Hematopoietic multipotent progenitor cell treated with erythropoietin and hydrocortisone succinate and interleukin-3 and kit ligand, for 8 days (in vitro differentiated cells): Measurements from ENCODE around the gene UBE2QL1.

Experiments
- DNase-seq: peaks from one replicate; pipeline ENCODE4 v3.0.0-alpha.2; 2015

The UBE2QL1 gene

DNA sequence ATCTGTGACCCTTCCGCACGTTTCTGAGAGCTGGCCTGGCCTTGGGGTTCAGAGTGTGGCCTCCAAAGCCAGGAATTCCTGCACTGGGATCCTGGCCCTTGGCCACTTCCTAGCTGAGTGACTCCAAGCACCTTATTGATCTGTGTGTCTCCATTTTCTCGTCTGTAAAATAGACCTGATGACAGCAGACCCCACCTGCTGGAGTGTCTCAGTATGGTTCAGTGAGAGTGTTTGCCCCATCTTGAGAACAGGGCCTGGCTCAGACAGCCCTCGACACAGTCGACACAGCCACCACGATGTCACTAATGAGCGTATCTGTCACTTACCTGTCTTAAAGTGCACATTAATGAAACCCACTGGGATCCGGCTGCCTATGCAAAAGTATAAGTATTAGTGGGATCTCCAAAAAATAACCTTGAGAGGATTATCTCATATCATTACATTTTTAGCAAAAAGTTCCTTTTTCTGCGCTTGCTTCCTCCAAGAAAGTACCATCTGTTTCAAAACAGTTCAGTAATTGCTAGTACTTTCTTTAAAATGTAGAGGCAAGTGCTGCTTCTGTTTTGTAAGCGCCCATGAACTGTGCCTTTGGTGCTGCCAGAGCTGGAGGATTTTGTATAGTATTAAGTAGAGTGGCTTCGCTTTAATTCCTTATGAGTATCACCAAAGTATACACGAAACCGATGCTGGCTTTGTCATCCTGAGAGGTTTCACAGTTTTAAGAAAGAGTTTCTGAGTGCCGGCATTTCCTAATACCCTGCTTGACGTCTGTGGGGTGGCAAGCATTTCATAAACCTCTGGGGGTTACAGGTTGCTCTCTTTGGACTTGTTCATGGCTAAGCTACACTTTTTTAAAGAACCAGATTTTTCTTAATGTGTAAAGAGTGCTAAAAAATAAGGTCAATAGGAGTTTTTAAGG is 31.7 kb downstream of the UBE2QL1 start:
- no peak for DNase-seq

GRCh38 chr5:6482735-6483134 is 34.1 kb downstream of the UBE2QL1 start:
- no peak for DNase-seq

- DNase-seq, result no peak
Observed at GRCh38 chr5:6483880-6484382, 35.3 kb downstream of the UBE2QL1 start.

- DNase-seq, result no peak
Observed at GRCh38 chr5:6484446-6484845, 35.8 kb downstream of the UBE2QL1 start.

GRCh38 chr5:6484899-6485298 is 36.2 kb downstream of the UBE2QL1 start:
- DNase-seq, result no peak

DNA sequence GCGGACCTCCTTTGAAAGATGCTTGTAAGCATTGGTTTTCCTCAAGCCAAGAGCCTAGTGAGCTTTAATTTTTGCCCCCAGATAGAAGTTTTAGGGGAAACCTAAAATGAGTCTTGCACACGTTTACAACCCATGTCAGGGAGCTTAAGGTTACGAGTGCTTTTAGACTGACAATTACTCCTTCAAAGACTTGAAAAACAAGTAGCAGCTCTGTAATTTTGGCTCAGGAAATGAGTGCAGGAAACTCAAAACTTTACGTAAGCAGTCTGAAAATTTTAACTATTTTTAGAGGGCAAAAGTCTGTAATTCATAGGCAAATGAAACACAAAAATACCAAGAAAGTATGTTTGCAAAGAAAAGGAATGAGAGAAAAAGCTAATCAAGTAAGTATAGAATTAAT is 36.8 kb downstream of the UBE2QL1 start:
- no peak for DNase-seq

- DNase-seq, result no peak
Observed at GRCh38 chr5:6486074-6486473, 37.4 kb downstream of the UBE2QL1 start.

GRCh38 chr5:6487081-6487480 is 38.4 kb downstream of the UBE2QL1 start:
- no peak for DNase-seq

DNA sequence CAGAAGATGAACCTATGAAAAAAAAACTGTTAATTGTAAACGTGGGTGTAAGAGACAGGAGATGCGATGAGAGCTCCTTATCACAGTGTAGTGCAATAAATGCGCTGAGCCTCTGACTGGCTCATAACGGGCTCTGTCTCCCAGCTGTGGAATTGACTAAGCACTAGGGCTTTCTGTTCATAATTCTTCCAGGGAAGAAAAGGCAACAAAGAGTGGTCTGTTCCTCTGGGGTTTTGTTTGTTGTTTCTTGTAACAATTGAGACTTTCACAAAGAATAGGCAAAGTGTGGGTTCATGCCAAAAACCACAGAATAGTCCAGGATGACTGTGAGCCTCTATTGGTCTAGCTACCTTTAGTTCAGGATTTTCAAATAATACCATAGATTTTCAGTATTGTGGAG is 39.4 kb downstream of the UBE2QL1 start:
- no peak for DNase-seq

DNA sequence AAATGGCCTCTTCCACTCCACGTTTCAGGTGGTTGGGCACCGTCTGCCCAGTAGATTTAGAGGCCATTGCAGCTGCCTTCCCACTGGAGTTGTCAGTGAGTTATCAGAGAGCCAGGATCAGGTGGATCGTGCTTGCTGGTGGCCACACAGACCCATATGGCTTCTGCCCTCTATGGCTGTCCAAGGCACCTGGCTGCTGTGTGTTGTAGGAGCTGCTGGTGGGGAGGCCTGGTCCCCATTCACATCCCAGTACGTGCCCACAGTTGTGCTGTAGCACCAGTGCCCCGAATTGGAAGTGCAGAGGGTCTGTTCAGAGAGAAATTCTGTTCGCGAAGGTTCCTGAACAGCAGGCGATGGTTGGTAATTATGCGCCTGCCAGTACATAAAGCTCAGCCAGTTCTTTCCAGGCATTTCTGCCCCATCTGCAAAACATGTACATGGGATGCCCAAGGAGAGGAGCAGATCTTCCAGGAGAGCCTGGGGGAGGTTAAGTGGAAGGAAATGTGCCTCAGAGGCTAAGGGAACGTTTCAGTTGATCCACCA is 41.1 kb downstream of the UBE2QL1 start:
- DNase-seq, result no peak

GRCh38 chr5:6490246-6490645 is 41.6 kb downstream of the UBE2QL1 start:
- no peak for DNase-seq

DNA sequence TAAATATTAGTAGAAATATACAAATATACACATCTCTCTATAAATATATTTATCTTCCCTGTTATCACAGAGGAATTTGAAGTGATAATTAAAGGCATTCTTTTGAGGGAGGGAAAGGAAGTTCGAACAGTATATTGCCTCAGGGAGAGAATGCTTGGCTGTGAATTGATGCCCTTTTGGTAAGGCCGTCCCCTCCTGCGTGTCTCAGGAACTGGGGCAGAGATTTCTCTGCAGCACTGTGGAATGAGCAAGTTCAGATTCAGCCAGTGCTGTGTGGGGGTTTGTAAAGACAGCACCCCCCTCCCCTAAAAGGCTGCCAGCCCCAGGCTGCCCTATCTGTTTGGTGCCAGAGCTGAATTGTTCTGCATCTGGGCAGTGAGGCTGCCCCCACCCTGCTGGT is 42.0 kb downstream of the UBE2QL1 start:
- DNase-seq, result no peak

- no peak for DNase-seq
Observed at GRCh38 chr5:6491196-6491918, 42.7 kb downstream of the UBE2QL1 start.

- no peak for DNase-seq
Observed at GRCh38 chr5:6491919-6492290, 43.2 kb downstream of the UBE2QL1 start.

DNA sequence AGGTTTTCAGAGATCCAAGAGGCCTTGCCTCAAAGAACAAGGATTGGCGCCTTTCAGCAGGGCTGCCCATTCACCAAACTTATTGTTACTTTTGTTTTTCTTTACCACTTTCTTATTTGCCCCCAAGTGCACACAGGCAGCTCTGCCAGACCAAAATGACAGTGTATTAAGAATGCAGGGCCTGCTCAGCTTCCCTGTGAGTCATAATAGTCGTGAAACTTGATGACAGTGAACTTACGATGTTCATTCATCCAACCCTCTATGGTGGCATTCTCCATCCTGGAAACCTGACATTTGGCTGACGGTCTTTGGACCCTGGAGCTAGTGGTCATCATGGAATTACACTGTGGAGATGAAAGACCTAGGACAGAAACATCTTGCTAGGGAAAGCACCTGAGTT is 44.3 kb downstream of the UBE2QL1 start:
- DNase-seq, result no peak

GRCh38 chr5:6493681-6494454 is 45.2 kb downstream of the UBE2QL1 start:
- DNase-seq, result no peak

GRCh38 chr5:6494939-6495338 is 46.3 kb downstream of the UBE2QL1 start:
- no peak for DNase-seq

DNA sequence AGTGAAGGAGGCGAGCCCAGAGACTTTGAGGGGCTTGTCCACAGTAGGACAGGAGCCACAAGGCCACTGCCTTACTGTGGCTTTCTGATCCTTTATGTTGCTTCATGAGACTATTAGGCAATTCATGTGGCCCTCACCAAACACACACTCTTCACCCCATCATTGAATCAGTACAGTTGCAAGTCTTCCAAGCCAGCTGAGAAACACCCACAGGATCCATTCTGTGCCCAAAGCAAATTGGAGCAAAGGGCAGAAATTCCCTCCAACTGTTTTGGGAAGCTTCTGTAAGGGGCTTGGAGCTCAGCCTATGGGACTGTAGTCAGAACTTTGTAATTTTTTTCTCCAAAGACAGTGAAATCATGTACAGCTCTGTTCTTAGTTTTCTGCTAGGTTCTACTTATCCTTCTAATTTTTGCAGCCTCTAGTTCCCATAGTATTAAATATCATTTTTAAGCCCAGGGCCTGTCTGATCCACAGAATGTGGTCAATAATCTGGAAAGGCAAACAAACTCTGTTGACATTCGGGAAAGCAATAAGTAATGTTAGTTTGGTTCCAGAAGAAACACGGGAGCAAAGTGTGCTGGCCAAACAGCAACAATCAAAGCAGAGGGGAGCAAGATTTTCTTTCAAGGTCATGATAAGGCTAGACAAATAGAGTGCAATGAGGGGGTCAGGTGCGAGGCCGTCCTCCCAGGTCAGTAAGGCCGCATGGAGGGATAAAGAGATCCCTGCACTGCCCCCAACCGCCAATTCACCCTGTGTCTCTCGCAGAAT is 47.0 kb downstream of the UBE2QL1 start:
- DNase-seq, result no peak

DNA sequence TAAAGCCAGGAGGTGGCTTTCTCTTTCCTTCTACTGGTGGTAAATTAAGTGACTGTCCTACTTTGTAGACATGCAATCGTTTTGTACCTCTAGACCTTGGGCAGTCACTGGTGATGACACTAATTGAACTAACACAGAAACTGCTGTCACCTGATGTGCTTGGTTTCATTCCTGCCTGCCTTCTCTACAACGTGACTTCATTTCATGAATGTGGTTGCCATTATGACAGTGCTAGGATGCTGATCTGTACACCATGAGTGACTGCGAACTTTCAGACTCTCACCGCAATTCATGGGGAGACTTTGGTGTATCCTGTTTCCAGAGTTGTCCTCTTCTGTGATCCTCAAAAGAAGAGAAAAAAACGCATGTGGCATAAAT is 47.5 kb downstream of the UBE2QL1 start:
- DNase-seq, result no peak

DNA sequence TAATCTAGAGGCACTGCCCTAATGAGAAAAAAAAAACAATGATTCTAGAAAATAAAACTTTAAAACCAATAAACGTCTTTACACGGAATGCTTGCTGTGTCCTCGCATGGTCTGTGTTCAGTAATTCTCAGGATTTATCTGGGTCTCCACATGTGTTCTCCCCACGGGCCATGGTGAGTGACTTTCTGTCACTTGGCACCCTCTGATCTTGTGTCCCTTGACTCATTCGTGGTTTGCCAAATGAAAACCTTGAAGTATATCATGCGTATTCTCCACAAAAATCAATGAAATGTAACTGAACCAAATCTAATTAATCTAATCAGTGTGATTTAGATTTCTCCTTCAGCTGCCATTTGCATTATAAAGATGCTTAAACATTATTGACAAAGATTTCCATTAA is 48.0 kb downstream of the UBE2QL1 start:
- no peak for DNase-seq

DNA sequence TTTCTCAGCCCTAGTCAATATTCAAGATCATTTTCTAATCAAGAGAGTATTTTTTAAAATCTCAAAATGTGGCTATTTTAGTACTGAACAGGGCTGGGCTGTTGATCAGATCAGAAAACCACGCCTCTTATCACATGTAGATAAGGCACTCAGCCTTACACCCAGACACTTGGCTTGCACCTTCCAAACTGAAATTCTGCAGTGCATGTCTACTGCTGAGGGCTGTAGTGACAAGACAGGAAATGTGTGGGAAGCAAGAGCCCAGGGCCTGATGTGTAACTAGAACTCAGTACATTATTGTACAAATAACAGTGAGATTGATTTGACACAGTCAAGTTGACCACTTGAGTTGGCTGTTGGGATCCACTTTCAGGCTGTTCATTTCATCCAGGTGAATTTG is 48.6 kb downstream of the UBE2QL1 start:
- no peak for DNase-seq

- no peak for DNase-seq
Observed at GRCh38 chr5:6498968-6499367, 50.3 kb downstream of the UBE2QL1 start.
